8988T (cell line): Measurements from ENCODE around the gene CD3G.
"Not testable (repeated sequence)": the region's sequence is repeated elsewhere in the genome, so short reads cannot be mapped to it uniquely, and the experiment has no call there.

Experiments used
- DNase-seq: peaks from one replicate; pipeline ENCODE4 v3.0.0; 2011

CD3G gene

GRCh38 chr11:118343981-118344515 lies at the start of gene CD3G:
Gene CD3G (plus strand): TSS chr11:118344344. CDS start chr11:118344424, 80 bp downstream.
- DNase-seq: no peak

GRCh38 chr11:118295199-118295598 lies 48.9 kb upstream of the CD3G start:
- DNase-seq: no peak

GRCh38 chr11:118295815-118296454 lies 48.2 kb upstream of the CD3G start:
- no peak for DNase-seq

- no peak for DNase-seq
Observed at GRCh38 chr11:118301600-118302195, 42.4 kb upstream of the CD3G start.

- DNase-seq: no peak
Observed at GRCh38 chr11:118304227-118304567, 39.9 kb upstream of the CD3G start.

- no peak for DNase-seq
Observed at GRCh38 chr11:118304568-118305248, 39.4 kb upstream of the CD3G start, which contains the start of gene CD3E. Gene CD3E (plus strand): TSS chr11:118304730. CDS start chr11:118304953, 223 bp downstream.

GRCh38 chr11:118305726-118306125 lies 38.4 kb upstream of the CD3G start:
- no peak for DNase-seq

GRCh38 chr11:118306556-118306955 lies 37.6 kb upstream of the CD3G start:
- DNase-seq: no peak

- not testable (repeated sequence) for DNase-seq
Observed at GRCh38 chr11:118308995-118309528, 35.1 kb upstream of the CD3G start.

GRCh38 chr11:118310271-118310670 lies 33.9 kb upstream of the CD3G start:
- DNase-seq: no peak

- DNase-seq: no peak
Observed at GRCh38 chr11:118310781-118311485, 33.2 kb upstream of the CD3G start.

- DNase-seq: no peak
Observed at GRCh38 chr11:118311518-118311917, 32.6 kb upstream of the CD3G start.

- no peak for DNase-seq
Observed at GRCh38 chr11:118312328-118312727, 31.8 kb upstream of the CD3G start.

GRCh38 chr11:118313242-118313641 lies 30.9 kb upstream of the CD3G start:
- DNase-seq: no peak

- DNase-seq: no peak
Observed at GRCh38 chr11:118314988-118315411, 29.1 kb upstream of the CD3G start.

GRCh38 chr11:118318124-118318523 lies 26.0 kb upstream of the CD3G start:
- DNase-seq: no peak

- DNase-seq: no peak
Observed at GRCh38 chr11:118318581-118319336, 25.4 kb upstream of the CD3G start.

GRCh38 chr11:118319337-118319707 lies 24.8 kb upstream of the CD3G start:
- DNase-seq: no peak

GRCh38 chr11:118320515-118320914 lies 23.6 kb upstream of the CD3G start:
- no peak for DNase-seq

- no peak for DNase-seq
Observed at GRCh38 chr11:118321386-118322082, 22.6 kb upstream of the CD3G start.

GRCh38 chr11:118322721-118323120 lies 21.4 kb upstream of the CD3G start:
- DNase-seq: no peak

GRCh38 chr11:118325283-118325682 lies 18.9 kb upstream of the CD3G start:
- DNase-seq: no peak
